Activated naive CD8-positive, alpha-beta T cell treated with anti-CD3 and anti-CD28 coated beads, Interleukin-2, amount 50 U/mL, for 24 hours (primary cell): Measurements from ENCODE around the gene MEPCE.

Source experiments
- ATAC-seq: fragments of 150-1000 bp; cut with Tn5 transposase; one replicate; pipeline ENCODE4 v1.10.0; 2021
- DNase-seq: peaks from one replicate; pipeline ENCODE4 v3.0.0; 2021
- H3K27ac Mint-ChIP-seq: one replicate; pipeline ENCODE4 v1.8.0; 2021; ENCODE audit warnings: mild to moderate bottlenecking, mixed read lengths
- H3K27me3 Mint-ChIP-seq: one replicate; pipeline ENCODE4 v1.8.0; 2021; ENCODE audit warnings: mixed read lengths
- H3K36me3 Mint-ChIP-seq: one replicate; pipeline ENCODE4 v1.8.0; 2021; ENCODE audit warnings: low read depth, mixed read lengths
- H3K4me1 Mint-ChIP-seq: one replicate; pipeline ENCODE4 v1.8.0; 2021; ENCODE audit warnings: mixed read lengths
- H3K4me3 Mint-ChIP-seq: one replicate; pipeline ENCODE4 v1.8.0; 2021; ENCODE audit warnings: mild to moderate bottlenecking, moderate library complexity, mixed read lengths
- H3K9me3 Mint-ChIP-seq: one replicate; pipeline ENCODE4 v1.8.0; 2021; ENCODE audit warnings: mixed read lengths

Gene MEPCE

GRCh38 chr7:100423315-100423714 is 6.3 kb upstream of the MEPCE start:
- Mint-ChIP-seq H3K27me3 (no peaks in the 10 kb centered on the region), H3K4me3 (no peak overlapping the region), H3K9me3 (no peaks in the 10 kb centered on the region), H3K36me3 (peaks cover 4% of the 10 kb centered on the region), H3K27ac (no peak overlapping the region), H3K4me1 (peaks cover 5% of the 10 kb centered on the region)
- ATAC-seq (no peak), DNase-seq (no peak)

GRCh38 chr7:100425347-100425746 is 4.3 kb upstream of the MEPCE start:
- Mint-ChIP-seq H3K9me3 (peaks cover 5% of the 10 kb centered on the region), H3K36me3 (peaks cover 13% of the 10 kb centered on the region), H3K27ac (no peak overlapping the region), H3K4me3 (no peak overlapping the region), H3K27me3 (peaks cover 10% of the 10 kb centered on the region), H3K4me1 (peaks cover 20% of the 10 kb centered on the region)
- no peak for DNase-seq
- ATAC-seq: no peak

- H3K4me1 Mint-ChIP-seq: peaks cover 27% of the 10 kb centered on the region
- peaks cover 10% of the 10 kb centered on the region for H3K27me3 Mint-ChIP-seq
- H3K9me3 Mint-ChIP-seq: peaks cover 5% of the 10 kb centered on the region
- peaks cover 20% of the 10 kb centered on the region for H3K36me3 Mint-ChIP-seq
- no peak overlapping the region for H3K27ac Mint-ChIP-seq
- DNase-seq: no peak
- no peak overlapping the region for H3K4me3 Mint-ChIP-seq
- no peak for ATAC-seq
These were observed 3.1 kb upstream of the MEPCE start for GRCh38 chr7:100426516-100426915.

GRCh38 chr7:100427762-100428198 is 1.9 kb upstream of the MEPCE start:
- no peak for ATAC-seq
- peak overlapping the region; percentile 99 for H3K4me3 Mint-ChIP-seq

GRCh38 chr7:100428199-100428966 is 1.2 kb upstream of the MEPCE start, which contains the start of gene ZCWPW1:
ZCWPW1 (minus strand) TSS chr7:100428703; CDS start chr7:100420649, 8,054 bp downstream.
- H3K27ac Mint-ChIP-seq: peak within 1 kb of the TSS; percentile 100
- ATAC-seq: peak; percentile 56
- peaks cover 10% of the 10 kb centered on the region for H3K27me3 Mint-ChIP-seq
- peaks cover 38% of the 10 kb centered on the region for H3K36me3 Mint-ChIP-seq
- peak within 1 kb of the TSS; percentile 99 for H3K4me3 Mint-ChIP-seq
- DNase-seq: peak; percentile 96
- peaks cover 5% of the 10 kb centered on the region for H3K9me3 Mint-ChIP-seq
- H3K4me1 Mint-ChIP-seq: peaks cover 46% of the 10 kb centered on the region

More at GRCh38 chr7:100427762-100428198, 1.9 kb upstream of the MEPCE start:
- Mint-ChIP-seq H3K27ac (peak overlapping the region; percentile 100), H3K27me3 (peaks cover 10% of the 10 kb centered on the region), H3K4me1 (peaks cover 40% of the 10 kb centered on the region), H3K9me3 (peaks cover 5% of the 10 kb centered on the region), H3K36me3 (peaks cover 33% of the 10 kb centered on the region)
- DNase-seq: no peak

- peaks cover 53% of the 10 kb centered on the region for H3K4me1 Mint-ChIP-seq
- peak overlapping the region; percentile 100 for H3K27ac Mint-ChIP-seq
- ATAC-seq (peak; percentile 50), DNase-seq (peak; percentile 100)
- H3K36me3 Mint-ChIP-seq: peaks cover 45% of the 10 kb centered on the region
- peak overlapping the region; percentile 99 for H3K4me3 Mint-ChIP-seq
- peaks cover 10% of the 10 kb centered on the region for H3K27me3 Mint-ChIP-seq
- H3K9me3 Mint-ChIP-seq: peaks cover 5% of the 10 kb centered on the region
These were observed 529 bp upstream of the MEPCE start for GRCh38 chr7:100428967-100429636.

- peaks cover 64% of the 10 kb centered on the region for H3K4me1 Mint-ChIP-seq
These were observed 1.1 kb downstream of the MEPCE start for GRCh38 chr7:100430493-100431285.

GRCh38 chr7:100431286-100431735 is 1.7 kb downstream of the MEPCE start:
- peaks cover 66% of the 10 kb centered on the region for H3K4me1 Mint-ChIP-seq
- ATAC-seq (no peak), DNase-seq (no peak)
- peak overlapping the region; percentile 75 for H3K27ac Mint-ChIP-seq
- peaks cover 61% of the 10 kb centered on the region for H3K36me3 Mint-ChIP-seq
- H3K4me3 Mint-ChIP-seq: peak overlapping the region; percentile 88
- peaks cover 5% of the 10 kb centered on the region for H3K9me3 Mint-ChIP-seq
- peaks cover 10% of the 10 kb centered on the region for H3K27me3 Mint-ChIP-seq

More at GRCh38 chr7:100430493-100431285, 1.1 kb downstream of the MEPCE start:
- H3K27me3 Mint-ChIP-seq: peaks cover 10% of the 10 kb centered on the region
- peaks cover 59% of the 10 kb centered on the region for H3K36me3 Mint-ChIP-seq
- peak overlapping the region; percentile 90 for H3K27ac Mint-ChIP-seq
- H3K4me3 Mint-ChIP-seq: peak overlapping the region; percentile 88
- peaks cover 5% of the 10 kb centered on the region for H3K9me3 Mint-ChIP-seq
- peak; percentile 51 for DNase-seq
- ATAC-seq: no peak

GRCh38 chr7:100432053-100432452 is 2.4 kb downstream of the MEPCE start:
- Mint-ChIP-seq H3K27ac (peak overlapping the region; percentile 75), H3K4me1 (peaks cover 69% of the 10 kb centered on the region), H3K4me3 (peak overlapping the region; percentile 88), H3K27me3 (peaks cover 10% of the 10 kb centered on the region), H3K9me3 (peaks cover 5% of the 10 kb centered on the region), H3K36me3 (peaks cover 62% of the 10 kb centered on the region)
- DNase-seq (no peak), ATAC-seq (no peak)

GRCh38 chr7:100432621-100433275 is 3.1 kb downstream of the MEPCE start:
- Mint-ChIP-seq H3K36me3 (peaks cover 62% of the 10 kb centered on the region), H3K27ac (peak overlapping the region; percentile 80), H3K4me1 (peaks cover 69% of the 10 kb centered on the region), H3K4me3 (peak overlapping the region; percentile 88), H3K9me3 (peaks cover 5% of the 10 kb centered on the region), H3K27me3 (peaks cover 10% of the 10 kb centered on the region)
- ATAC-seq (no peak), DNase-seq (no peak)

- ATAC-seq: no peak
- Mint-ChIP-seq H3K4me3 (peak overlapping the region; percentile 94), H3K4me1 (peaks cover 65% of the 10 kb centered on the region), H3K9me3 (peaks cover 5% of the 10 kb centered on the region), H3K27me3 (peaks cover 10% of the 10 kb centered on the region), H3K36me3 (peaks cover 58% of the 10 kb centered on the region), H3K27ac (peak overlapping the region; percentile 80)
- no peak for DNase-seq
These were observed 3.6 kb downstream of the MEPCE start for GRCh38 chr7:100433276-100433591.

- peaks cover 5% of the 10 kb centered on the region for H3K9me3 Mint-ChIP-seq
- ATAC-seq: no peak
- peaks cover 56% of the 10 kb centered on the region for H3K36me3 Mint-ChIP-seq
- peak overlapping the region; percentile 80 for H3K27ac Mint-ChIP-seq
- peaks cover 59% of the 10 kb centered on the region for H3K4me1 Mint-ChIP-seq
- DNase-seq: no peak
- H3K27me3 Mint-ChIP-seq: peaks cover 8% of the 10 kb centered on the region
- H3K4me3 Mint-ChIP-seq: peak overlapping the region; percentile 94
These were observed 4.1 kb downstream of the MEPCE start for GRCh38 chr7:100433592-100434296.

- ATAC-seq (no peak), DNase-seq (no peak)
- H3K36me3 Mint-ChIP-seq: peaks cover 51% of the 10 kb centered on the region
- H3K4me1 Mint-ChIP-seq: peaks cover 52% of the 10 kb centered on the region
- H3K27me3 Mint-ChIP-seq: peaks cover 2% of the 10 kb centered on the region
- H3K27ac Mint-ChIP-seq: peak overlapping the region; percentile 94
- H3K9me3 Mint-ChIP-seq: peaks cover under 1% of the 10 kb centered on the region
- peak overlapping the region; percentile 94 for H3K4me3 Mint-ChIP-seq
These were observed 4.9 kb downstream of the MEPCE start for GRCh38 chr7:100434297-100435144.
